IPS DF 19.7 (cell line): ENCODE measurements around the gene DNAH17.

Experiments
- DNase-seq: peaks from one replicate; pipeline ENCODE4 v3.0.0-alpha.2; 2013; ENCODE audit warnings: low read depth, low spot score

DNAH17 gene

DNA sequence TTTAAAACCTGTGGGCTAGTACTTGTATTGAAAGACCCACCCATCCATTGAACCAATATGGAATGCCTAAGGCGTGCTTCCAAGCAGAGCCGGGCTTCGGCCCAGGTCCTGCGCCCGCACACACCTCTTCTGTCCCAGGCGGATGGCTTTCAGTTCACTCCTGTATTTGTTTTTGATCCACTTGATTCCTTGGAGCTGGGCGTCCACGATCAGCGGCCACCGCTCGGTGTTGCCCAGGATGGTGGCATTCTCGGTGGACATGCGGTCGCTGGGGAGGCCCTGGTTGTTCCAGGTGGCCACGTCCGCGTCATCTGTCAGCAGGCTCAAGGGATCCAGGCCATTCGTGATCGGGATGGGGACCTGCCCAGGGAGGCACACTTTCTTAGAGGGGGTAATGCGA is 122.8 kb downstream of the DNAH17 start:
- DNase-seq = no peak

DNA sequence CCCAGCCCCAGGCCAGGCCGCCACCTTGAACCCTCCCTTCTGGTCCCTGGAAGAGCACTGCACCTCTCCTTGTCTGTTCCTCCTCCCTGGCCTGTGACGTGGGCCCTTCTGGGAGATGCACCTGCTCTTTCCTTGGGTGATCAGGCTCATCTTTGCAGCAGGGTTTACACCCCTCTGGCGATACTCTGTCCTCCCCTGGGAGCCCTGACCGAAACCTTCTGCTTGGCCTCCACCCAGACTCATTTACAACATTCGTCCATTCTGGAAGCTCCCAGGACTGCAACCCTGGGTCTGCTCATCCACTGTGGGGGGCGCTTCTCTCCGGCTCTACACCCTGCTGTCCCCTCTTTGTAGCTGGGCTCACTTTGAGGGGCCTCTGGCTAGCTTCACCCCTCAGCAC is 125.4 kb downstream of the DNAH17 start:
- no peak for DNase-seq

DNA sequence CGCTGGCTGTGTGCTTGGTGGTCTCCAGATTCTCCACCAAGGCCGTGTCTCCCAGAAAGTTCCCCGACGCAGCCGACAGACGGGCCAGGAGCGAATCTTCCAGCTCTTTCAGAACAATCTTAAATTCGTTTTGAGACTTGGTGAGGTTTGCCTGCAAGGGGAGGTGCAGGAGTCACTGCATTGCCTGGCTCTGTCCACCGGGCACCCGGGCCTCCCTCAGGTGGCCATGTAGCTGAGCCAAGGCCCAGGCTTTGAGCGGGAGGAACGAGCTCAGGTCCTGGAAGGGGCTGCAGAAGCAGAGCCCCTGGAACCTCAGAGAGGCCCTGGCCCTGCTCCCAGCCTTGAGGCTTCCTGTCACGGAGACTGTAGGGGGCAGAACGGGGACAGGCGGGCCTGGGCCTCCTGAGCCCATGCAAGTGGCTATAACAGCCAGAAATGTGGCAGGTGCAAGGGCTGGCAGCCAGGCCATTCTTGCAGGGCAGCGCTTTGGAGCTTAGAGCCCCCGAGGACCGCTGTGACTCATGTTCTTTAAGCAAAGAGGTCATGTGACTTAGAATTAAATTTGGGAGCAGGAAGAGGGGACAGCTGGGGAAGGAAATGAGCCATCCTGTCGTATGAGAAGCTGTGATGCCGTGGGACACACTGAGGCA is 126.4 kb downstream of the DNAH17 start:
- no peak for DNase-seq

DNA sequence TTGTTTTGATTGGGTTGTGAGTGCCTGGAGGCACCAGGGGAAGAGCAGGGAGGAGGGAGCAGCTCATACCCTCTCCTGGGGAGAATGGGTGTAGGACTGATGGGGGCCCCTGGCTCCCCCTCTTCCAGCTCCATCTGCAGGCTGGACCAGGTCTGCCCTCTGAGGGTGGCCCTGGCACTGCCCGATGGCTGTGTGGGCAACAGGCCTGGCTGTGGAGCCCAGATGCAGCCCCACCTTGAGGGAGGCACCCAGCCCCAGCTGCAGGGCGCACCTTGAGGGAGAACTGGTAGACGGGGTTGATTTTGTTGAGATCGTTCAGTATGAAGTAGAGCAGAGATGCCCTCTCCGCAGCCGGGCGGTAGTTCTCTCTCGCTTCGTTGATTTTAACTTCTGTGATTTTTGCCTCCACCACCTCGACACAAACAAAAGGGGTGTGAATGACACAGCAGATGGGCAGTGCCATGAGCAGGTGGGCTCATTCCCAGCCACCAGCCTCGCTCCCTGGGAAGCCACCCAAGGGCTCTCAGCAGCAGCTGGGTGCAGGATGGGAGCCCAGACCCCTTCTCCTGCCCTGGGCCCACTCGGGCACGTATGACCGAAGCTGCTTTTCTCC is 127.1 kb downstream of the DNAH17 start:
- no peak for DNase-seq

DNA sequence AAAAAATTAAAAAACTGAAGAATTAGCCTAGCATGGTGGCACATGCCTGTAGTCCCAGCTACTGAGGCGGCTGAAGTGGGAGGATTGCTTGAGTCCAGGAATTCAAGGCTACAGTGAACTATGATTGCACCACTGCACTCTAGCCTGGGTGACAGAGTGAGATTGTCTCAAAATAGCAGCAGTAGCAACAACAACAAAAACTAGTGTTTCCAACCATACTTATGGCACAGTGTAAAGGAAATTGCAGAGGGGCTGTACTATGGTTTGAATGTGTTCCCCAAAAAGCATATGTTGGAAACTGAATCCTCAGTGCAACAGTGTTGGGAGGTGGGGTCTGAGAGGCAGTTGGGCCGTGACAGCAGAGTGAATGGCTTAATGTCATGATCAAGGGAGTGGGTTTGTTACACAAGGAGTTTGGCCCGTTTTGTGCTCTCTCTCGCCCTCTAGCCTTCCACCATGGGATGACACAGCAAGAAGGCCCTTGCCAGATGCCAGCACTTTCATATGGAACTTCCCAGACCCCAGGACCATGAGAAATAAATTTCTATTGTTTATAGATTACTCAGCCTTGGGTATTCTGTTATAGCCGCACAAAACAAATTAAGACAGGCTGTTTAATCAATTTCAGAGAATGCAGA is 128.7 kb downstream of the DNAH17 start:
- DNase-seq = no peak

DNA sequence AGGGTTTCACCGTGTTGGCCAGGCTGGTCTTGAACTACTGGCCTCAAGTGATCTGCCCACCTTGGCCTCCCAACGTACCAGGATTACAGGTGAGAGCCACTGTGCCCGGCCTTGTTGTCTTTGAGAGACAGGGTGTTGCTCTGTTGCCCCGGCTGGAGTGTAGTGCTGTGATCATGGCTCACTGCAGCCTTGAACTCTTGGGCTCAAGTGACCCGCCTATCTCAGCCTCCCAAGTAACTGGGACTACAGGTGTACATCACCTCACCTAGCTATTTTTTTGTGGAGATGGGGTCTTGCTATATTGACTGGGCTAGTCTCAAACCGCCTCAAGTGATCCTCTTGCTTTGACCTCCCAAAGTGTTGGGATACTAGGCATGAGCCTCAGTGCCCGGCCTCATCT is 130.4 kb downstream of the DNAH17 start:
- no peak for DNase-seq

DNA sequence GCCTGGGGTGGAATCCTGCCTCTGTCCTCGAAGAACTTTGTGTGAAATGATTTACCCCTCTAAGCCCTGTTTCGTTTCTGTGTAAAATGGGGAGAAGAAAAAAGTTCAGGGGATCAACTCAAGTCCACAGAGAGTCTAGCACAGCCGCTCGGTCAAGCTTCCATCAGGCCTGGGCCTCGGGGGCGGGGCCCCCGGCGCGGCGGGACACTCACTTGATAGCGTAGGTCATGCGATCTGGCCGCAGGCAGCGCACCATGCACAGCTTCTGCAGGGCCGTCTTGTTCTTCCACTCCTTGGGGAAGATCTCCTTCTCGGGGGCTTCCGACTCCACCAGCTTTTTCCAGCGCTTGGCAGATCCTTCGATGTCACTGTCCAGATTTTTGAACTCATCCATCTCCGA is 132.8 kb downstream of the DNAH17 start:
- no peak for DNase-seq

DNA sequence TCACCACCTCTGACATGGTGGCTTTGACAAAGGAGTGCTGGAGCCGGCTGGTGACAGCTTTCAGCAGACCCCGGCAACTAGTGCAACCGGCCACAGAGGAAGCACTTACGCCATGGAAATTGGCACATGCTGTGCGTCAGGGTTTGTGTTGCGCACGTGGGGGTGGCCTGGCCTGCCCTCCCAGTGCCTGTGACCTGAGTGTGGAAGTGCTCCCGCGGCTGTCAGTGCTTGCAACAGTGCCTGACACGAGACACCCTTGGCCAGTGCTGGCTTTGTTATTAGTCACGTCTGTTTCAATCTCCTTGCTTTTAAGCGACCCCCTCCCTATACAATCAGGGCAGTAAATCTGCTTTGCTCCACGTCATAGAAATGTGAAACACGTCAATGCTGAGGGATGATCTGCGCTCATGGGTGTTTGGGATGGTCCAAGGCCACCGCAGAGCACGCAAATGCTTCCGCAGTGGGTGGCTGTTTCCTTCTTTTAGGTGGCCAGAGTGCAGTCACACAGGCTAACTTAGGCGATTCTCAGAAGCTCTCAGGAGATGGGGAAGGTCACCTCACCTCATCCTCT is 134.5 kb downstream of the DNAH17 start:
- DNase-seq = no peak

DNA sequence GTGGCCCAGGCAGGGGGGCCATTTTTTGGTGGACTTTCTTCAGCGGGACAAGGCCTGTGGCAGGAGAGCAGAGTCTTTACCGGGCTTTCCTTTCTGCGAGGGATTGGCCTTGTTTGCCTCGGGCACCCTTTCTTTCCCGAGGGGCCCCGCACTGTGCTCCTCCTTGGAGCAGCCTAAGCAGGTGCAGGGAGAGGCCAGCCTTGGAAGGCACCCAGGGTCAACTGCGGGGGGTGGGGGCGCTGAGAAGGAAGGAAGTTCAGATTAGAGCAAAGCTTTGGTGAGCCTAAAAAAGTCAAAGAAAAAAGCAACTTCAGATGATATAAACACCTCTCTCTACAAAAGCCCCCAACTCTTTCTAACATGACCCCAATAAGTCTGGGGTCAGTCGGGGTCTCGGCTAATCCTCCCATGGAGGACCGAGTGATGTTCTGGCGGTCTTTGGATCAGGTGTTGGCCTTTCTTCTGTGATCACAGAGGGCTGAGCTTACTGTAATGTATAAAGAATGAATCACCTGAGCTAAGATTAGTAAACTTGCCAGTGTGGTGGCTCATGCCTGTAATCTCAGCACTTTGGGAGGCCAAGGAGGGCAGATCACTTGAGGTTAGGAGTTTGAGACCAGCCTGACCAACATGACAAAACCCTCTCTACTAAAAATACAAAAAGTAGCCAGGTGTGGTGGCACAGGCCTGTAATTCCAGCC is 135.8 kb downstream of the DNAH17 start:
- no peak for DNase-seq

DNA sequence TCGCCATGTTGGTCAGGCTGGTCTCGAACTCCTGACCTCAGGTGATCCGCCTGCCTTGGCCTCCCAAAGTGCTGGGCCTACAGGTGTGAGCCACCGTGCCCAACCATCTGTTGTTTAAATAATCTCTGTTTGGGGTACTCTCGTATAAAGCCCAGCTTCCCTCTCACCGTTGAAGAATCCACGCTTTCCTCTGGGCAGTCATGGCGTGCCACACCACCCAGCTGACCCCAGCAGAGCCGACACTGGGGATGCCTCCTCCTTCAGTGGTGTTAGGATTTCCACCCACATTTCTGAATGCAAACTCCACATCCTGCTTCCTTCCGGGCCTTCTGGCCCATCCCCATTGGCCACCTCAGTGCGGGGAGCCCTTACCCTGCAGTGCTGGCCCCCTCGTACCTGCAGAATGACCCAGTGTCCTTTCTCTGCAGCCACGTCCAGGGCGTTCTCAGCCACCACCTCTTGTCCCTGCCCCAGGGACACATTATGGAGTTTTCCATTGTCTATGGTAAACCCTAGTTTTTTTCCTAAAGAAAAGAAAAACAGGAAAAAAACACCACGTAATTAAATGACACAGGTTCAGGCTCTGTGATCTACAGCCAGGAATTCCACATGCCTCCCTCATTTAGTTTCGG is 138.4 kb downstream of the DNAH17 start:
- DNase-seq = no peak

DNA sequence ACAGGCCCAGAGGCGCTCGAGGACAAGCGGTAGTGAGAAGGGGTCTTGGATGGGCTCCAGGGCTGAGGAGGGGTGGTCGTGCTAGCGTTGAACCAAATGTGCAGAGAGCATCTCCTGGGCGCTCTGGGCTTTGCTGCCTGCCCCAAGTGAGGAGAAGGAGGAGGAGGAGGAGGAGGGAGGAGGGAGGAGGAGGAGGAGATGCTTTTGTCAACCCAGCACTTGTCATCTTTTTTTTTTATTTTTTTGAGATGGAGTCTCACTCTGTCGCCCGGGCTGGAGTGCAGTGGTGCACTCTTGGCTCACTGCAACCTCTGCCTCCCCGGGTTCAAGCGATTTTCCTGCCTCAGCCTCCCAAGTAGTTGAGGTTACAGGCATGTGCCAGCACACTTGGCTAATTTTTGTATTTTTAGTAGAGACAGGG is 138.9 kb downstream of the DNAH17 start:
- DNase-seq = no peak

DNA sequence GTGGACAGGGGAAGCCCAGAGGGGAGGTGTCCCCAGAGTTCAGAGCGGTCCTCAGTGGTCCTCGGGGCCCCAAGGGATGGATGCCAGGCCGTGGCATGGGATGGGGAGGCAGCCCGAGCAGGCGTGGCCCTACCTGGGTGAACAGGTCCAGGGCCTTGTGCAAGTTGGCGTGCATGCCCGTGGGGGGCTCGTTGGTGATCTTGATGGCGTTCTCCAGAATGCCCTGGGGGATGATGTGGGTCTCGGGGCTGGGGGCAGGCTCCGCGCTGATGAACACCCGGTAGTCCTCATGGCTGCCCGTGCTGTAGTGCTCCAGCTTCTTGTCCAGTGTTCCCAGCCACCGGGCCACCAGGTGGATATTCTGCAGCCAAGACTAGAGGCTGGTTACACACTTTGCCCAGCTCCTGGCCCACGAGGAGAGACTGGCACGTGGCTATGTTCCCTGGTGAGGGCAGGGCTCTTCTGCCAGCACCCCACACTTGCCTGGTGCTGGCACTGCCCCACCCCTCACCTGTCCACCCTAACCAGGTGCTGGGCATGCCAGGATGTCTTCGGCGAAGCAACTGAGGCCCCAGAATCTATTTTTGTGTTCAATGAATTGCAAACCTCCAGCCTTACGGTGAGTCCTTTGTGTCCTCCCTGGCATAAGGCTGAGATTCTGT is 139.6 kb downstream of the DNAH17 start:
- DNase-seq = no peak

DNA sequence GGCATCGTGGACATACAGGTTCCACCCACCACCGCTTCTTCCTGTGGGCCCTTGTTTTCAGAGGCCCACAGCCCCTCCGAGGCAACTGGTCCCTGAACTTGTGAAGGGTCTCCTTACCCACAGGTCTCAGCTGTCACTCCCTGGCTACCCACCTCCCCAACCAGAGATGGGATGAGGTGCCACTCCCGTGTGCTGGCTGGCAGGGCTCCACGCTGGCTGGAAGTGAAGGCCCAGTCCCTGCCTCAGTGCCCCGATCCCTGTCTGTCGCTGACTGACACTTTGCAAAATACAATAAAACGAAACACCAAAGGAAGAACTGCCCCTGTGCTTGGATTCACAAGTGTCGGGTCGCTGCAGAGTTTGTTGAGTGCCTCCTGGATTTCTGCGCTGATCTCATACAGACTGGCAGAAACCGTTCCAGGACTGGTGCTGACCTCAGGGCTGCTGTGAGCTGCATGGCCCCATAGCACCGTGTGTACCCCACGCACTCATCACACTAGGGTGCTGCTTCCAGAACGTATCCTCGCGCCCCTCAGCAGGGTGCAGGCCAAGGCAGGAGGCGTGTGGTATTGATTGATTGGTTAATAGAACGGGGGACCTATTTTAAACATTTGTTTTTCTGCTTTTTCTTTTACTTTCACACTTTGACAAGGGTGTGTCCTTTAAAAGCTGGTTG is 141.7 kb downstream of the DNAH17 start:
- no peak for DNase-seq

DNA sequence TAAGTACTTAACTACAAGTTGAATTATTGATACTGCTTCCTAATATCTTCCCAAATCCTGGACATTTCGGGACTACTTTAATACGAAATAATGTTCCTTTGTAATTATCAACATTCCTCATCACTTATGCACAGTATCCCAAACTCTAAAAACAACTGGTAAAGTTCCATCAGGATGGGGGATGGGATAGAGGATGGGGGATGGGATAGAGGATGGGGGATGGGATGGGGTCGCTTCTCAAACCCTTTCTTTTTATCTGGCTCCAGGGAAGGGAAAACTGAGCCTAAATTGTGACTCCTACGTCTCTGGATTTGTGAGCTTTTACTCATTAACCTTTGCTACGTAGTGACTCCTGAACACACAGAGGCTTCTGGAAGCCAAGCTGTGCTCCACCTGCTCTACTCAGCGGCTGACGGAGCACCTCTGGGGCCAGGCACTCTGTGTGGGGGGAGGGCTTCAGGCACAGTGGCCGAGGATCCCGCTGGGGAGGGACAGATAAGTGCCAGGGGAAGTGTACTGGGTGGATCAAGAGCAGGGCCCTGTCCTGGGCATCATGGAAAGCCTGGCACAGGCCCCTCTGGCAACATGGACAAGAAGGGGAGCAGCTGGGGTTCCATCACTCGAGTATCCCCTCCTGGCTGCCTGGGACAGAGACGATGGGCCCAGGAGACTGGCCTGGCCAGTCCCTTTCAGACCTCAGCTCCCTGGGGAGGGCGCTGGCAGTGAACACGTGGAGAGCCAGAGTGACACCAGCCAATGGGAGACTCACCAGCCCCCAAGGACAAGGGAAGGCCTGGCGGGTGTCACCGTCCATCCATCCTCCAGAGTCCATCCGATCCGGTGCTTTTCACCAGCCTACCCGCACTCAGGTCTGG is 142.5 kb downstream of the DNAH17 start:
- no peak for DNase-seq

DNA sequence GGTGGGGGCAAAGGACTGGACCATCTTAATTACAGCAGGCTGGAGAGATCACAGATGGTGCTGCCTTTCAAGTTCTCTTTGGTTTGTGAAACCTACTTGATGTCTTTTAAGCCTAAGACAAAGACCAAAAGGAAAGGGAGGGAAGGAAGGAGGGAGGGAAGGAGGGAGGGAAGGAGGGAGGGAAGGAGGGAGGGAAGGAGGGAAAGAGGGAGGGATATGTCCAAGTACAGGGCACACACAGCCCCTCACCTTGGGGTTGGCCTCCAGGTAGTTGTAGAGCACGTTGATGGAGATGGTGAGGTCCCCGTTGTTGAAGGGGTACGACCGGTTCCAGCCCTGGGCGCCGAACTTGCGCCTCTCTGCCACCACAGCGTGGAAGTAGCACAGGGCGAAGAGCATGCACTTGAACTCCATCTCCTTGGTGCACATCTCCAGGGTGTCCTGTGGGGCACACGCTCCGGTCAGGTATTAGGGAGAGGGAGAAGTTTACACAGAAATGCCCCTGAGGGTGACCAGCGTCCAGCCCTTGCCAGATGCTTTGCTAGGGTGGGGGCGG is 143.3 kb downstream of the DNAH17 start:
- no peak for DNase-seq

DNA sequence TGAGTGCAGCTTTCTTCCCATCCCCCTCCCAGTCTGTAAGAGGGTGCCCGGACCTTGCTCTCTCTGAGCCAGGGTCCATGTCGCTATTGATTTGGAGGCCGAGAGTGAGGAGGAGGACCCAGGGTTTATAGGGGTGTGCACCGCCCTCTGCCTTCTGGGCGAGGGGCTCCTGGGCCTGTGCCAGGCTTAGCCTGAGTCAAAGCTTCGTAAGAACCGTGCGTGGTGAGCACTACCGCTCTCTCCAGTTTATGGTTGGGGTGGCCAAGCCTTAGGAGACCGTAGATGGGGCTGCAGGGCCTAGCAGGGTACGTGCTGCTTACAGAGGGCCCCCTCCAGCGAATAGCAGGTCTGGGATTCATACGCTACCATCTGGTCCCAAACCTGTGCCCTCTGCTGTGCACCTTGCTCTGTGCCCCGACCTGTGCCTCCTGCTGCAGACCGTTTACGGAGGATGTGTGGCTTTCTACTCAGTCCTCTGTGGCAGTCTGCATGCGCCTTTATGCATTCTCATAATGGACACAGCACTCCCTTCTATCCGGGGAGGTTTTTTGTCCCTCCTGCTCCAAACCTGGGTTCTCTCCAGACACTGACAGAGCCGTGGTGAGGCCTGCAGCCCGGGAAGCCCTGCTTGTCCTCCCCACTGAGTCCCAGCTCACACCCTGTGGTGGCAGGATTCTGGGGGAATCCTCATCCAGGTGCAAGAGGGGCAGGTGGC is 144.0 kb downstream of the DNAH17 start:
- DNase-seq = no peak

DNA sequence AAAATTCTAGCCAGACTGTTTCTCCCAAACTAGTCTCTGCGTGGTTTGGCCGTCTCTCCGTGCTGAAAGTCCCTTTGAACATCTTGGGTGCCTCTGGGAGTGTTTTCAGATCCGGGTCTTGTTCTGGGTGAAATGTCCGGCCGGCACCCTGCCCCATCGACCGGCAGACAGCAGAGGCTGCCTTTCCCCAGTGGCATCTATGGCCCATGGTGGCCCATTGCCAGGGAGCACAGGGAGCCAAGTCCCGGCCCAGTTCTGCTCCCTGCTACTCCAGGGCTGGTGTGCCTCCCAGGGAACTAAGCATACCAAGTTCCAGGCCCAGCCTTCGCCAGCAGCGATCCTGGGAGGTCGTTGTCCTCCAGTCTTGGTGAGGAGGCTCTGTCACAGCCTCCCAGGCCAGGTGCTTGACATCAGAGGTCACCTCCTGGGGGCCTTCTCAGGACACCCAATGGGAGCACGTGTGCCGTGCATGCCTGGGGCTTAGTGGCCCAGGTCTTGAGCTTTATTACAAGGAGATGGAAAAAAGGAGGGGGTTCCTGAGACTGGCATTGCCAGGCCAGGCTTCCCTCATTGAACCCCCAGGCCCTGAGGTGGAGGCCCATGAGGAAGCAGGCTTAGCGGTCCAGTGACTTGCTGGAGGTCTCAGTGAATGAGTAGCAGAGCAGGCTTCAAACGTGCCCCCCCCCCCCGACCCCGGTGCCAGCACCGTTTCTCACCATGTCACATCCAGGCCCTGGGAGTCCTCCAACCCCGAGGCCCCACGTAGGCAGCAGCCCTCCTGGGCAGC is 144.8 kb downstream of the DNAH17 start:
- no peak for DNase-seq

DNA sequence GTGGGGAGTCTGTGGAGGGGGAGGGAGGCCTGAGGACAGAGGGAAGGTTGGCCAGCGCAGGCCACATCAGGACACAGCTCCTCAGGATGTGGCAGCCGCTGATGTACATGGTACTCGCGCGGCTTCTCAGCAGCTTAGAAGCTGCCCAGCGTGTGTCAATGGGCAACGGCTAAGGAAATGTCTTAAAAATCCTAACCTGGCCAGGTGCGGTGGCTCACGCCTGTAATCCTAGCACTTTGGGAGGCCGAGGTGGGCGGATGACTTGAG is 145.6 kb downstream of the DNAH17 start:
- no peak for DNase-seq
